Right ventricle myocardium inferior (tissue), 1 donor: ENCODE data around the gene TTC3. TPM values are rescaled to one million over a fixed set of nuclear protein-coding genes. Genes with fewer than 3 reads are reported as not detected.

ENCODE experiments used
- ATAC-seq: fragments of 200-7000 bp; cut with Tn5 transposase; one replicate; pipeline ENCODE4 v1.9.1; 2020; ENCODE audit warnings: mild to moderate bottlenecking, moderate library complexity
- DNase-seq: peaks from one replicate; pipeline ENCODE4 v3.0.0; 2021; ENCODE audit errors: missing footprints
- intact Hi-C: fragments of 100-400 bp; cut with DNase I; formaldehyde crosslinking; loops from one replicate; pipeline ENCODE4 v1.11.0; 2022
- total RNA-seq: library from RNA; stranded (reverse); fragmentation: NEBNext Ultra II Directional; extraction: Animal tissue kit (Norgen Biotek cat#: 25700); gene quantifications from one replicate; pipeline ENCODE4 v1.2.1, GENCODE V29; 2021
- donor health status: DM: no; HTN: yes; CAD: no; lungs with severe emphysema.

Gene TTC3
- total RNA-seq, 1 donor from 2014 or later: 35.8 TPM

DNA sequence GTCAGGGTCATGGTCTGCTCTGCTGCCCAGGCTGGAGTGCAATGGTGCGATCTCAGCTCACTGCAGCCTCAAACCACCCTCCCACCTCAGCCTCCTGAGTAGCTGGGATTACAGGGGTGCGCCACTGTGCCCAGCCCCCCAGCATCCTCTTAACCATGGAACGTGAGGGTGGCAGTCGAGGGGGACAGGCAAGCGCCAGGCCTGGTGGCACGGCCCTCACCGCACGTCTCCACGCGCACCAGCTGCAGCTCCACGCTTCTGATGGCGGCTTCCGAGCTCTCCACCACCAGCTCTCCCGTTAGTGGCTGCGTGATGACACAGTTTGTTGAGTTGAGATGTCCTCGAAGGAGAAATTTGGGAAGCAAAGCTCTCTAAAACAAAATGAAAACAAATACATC lies 154.9 kb downstream of the TTC3 start:
- ATAC-seq (no peak), DNase-seq (no peak)
- intact Hi-C loops: no loop called here

DNA sequence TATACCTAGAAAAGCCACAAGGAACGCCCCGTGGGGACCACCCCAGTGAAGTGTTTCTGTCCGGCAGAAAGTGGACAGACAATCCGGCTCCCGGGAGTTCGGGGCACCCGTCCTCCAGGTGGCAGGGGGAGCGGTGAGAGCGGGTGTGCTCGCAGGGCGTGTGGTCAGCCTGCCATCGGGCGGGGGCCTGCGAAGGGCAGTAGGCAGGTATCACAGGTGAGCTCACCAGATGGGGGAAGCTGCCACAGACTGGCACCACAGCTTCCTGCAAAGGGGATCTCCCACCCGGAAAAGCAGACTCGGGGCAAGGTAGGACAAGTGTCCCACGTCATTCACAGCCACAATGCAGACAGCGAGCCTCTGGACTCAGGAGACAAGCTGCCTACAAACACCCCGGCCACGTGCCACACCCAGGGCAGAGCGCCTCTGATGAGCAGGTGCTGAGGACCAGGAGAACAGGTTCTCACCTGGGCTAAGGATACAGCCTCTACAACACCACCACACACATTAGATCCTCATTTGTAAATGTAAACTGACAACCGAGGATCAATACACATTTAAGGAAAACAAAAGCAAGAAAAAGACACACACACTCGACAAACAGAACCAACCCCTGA lies 157.7 kb downstream of the TTC3 start:
- DNase-seq: no peak
- ATAC-seq: no peak
- intact Hi-C loops: no loop called here

DNA sequence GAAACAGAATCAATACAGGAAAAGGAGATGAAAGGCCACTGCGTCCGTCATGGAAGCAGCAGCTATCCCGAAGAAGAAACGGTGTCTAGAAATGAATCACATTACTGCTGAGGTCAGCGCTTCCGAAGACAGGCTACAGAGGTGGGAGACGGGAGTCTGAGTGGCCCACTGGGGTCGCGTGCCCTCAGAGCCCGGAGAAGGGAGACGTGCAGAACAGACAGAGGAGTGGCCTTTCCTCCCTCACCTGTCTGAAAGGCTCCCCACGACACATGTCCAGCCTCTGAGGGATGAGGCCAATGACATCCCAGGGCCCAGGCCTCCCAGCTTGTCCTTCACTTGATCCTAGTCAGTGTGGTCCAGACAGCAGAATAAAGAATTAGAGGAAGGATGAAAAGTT lies 158.2 kb downstream of the TTC3 start:
- ATAC-seq (no peak), DNase-seq (no peak)
- intact Hi-C loops: no loop called here

DNA sequence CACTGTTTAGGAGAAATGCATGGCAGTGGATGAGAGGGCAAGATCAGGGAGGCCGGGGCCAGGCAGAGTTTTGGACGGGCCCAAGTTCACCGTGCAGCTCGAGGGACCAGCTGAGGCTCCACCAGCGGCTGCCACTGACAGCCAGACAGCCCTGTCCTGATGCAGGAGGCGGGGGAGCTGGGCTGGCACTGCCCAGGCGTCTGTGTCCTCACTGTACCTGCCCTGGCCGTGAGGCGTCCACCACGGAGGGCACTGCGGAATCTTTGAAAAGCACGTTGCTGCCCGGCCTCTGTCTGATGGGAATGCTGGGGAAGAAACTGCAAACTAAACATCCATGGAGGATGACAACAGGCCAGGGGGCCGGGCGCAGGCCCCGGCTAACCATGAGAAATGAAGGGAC lies 158.6 kb downstream of the TTC3 start:
- ATAC-seq (no peak), DNase-seq (no peak)
- intact Hi-C loops: no loop called here

DNA sequence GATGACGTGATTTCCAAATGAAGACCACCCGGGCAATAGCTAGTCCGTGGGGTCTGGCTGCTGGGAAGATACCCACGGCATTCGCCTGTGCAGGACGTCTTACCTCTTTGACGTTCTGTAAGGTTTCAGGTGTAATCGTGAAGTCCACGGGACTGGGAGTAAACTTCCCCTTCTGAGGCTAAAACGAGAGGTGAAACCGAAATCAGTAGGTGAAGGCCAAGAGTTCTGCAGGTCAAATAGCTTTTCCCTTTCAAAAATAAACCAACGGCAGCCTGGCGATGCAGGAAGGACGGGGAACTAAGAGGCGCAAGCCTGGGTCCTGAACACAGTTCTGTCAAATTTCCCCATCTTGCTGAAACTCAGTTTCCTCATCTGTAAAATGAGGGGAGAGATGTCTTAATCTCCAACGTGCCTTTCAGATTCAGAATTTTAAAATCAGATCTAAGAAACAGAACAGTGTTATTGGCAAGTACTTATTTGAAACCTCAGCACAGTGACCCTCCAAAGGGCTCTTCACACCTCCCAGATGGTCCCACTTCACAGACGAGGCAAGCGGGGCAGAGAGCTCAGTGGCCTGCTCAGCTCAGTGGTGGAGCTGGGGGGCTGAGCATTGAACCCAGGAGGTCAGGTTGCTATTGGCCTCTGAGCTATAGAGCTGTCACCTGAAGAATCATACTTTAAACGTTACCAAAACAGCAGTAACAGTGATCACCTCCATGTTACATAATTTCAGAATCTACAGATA lies 159.4 kb downstream of the TTC3 start:
- ATAC-seq (no peak), DNase-seq (no peak)
- intact Hi-C loops: no loop called here

DNA sequence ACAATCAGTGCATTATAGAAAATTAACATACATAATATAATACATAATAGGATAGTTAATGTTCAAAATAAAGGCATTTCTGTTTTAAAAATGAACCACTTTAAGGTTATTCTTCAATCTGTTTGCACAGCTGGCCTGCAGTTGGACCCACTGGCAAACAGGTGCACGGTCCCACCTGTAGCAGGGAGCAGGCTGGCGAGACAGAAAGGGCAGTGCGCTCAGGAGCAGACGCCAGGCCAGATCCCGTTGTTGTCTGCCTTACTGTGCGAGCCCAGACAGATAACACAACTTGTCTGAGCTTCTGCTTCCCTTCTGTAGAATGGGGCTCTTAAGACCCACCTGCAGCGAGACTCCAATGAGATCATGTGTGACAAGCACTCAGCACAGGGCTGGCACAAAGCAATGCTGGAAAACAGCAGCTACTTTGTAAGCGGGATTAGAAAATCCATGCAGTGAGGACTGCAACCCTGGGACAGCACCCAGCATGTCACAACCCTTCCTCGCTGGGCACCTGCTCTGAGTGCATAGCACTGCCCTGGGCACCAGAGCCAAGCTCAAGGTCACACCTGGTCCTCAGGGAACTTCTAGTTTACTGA lies 160.6 kb downstream of the TTC3 start:
- ATAC-seq (no peak), DNase-seq (no peak)
- intact Hi-C loops: no loop called here

DNA sequence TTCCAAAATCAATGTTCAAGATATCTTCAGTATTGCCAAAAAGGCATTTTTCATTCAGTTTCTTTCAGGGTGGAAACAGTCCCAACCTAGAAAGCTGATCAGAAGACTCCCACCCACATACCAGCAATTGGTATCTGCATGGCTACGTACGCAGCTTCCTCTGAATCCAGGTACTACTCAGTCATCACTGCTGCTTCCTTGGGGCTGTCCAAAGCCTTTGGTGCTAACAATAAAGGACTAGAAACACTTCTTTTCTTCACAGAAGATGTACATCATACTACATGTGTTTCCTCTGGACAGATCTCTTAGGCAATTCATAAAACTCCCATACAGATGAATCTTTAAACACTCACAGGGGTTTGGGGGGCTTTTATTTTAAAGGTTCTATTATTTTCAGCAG lies 164.3 kb downstream of the TTC3 start:
- intact Hi-C loops: no loop called here

DNA sequence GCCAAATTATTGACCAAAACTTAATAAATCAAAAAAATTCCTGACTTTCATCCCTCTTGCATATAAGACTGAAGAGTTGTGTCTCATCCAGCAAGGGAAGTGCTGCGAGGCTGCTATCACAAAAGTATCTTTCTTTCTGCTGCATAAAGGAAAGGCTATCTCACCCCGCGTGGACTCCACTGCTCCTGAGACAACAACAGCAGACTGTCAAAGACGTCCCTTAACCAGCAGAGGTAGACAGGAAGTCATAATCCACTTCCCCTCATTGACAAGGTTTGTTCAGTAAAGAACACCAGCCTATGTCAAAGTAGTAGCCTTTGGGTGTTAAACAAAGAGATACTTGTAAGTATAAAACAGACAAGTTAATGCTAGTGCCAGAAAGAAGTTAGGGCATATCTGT lies 164.7 kb downstream of the TTC3 start:
- intact Hi-C loops: no loop called here
- no peak for ATAC-seq
- no peak for DNase-seq

More for the DNA sequence above, 164.3 kb downstream of the TTC3 start:
- DNase-seq: no peak
- no peak for ATAC-seq

DNA sequence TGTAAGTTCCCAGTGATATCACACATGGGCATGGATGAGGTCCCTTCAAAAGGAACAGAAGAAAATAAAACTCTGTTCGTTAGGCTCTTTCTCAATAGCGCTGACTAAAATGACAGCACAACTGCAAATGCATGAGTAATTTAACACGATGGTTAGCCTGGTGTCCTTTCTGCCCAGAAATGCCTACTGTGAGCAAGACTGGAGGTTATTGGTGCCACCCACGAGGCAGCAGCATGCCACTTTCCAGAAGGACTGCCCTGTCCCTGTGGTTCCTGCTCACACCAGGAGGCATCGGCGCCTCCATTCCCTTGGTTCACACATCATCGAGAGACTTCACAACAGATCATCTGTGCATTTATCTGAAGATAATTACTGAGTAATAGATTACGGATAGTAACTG lies 167.9 kb downstream of the TTC3 start:
- no peak for ATAC-seq
- no peak for DNase-seq
- intact Hi-C loops: no loop called here

DNA sequence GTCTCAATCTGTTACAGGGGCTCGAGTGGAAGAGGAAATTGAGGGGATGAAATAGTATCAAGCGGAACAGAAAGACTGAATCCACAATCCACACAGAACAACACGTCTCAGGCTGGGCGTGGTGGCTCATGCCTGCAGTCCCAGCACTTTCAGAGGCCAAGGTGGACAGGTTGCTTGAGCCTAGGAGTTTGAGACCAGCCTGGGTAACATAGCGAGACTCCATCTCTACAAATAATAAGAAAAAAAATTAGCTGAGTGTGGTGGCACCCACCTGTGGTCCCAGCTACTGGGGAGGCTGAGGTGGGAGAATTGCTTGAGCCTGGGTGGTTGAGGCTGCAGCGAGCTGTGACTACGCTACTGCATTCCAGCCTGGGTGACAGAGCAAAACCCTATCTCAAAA lies 168.4 kb downstream of the TTC3 start:
- no peak for ATAC-seq
- intact Hi-C loops: no loop called here
- DNase-seq: peak; percentile 26

DNA sequence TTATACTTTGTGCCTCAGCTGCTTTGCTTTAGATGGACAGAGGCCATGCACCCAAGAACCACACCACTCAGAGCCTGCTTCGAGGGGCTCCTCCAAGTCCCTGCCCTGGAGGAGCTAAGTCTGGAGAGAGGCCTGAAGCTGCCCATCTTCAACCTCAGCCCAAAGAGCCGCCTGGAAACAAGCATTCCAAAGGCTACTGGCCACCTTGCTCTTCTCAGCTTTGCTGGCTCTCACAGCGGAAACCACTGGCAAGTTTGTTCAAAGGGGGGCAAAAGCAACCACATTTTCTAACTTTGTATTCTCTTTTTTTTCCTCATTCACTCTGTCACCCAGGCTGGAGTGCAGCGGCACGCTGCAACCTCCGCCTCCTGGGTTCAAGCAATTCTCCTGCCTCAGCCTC lies 170.9 kb downstream of the TTC3 start:
- DNase-seq: no peak
- intact Hi-C loops: no loop called here
- no peak for ATAC-seq

DNA sequence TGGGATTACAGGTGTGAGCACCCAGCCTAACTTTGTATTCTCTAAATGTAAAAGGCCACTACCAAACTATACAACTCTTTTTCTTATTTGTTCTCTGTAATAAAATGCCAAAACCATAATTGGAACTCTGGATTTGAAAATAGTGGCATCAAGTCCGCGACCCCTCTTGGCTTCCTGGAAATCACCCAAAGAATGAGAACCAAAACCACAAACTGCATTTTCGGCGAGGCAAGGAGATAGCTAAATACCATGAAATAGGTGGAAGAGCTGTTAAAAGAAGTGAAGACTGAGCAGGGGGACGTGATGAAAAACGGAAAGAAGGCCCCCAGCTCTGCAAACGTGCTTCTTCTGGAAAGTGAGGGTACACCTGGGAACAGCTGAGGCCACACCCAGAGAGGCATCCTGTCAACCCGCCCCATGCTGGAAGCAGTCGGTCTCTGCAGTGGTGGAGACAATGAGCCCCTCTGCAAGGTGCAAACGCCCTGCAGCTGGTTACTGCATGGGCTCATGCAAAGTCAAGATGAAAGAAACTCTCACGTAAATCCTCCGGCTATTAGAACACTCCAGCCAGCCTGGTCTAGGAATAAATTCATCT lies 171.5 kb downstream of the TTC3 start:
- DNase-seq (no peak), ATAC-seq (no peak)
- intact Hi-C loops: no loop called here

DNA sequence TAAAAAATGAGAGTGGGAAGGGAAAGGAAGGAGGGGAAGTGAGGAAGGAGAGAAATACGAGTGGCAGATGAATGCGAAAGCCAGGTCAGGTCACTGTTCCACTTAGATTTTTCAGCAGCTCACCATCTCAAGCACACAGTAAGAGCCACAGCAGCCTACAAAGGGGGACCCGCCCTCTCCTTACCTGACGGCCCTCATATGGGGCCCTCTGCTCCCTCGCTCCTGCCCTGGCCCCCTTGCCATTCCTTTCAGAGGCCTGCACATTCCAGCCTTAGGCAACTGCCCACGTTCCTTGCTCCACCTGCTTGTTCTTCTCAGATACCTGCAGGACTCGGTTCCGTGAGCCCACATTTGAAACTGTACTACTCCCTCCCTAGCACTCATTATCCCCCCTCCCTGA lies 172.1 kb downstream of the TTC3 start:
- peak; percentile 16 for ATAC-seq
- intact Hi-C loops: no loop called here
- DNase-seq: no peak

DNA sequence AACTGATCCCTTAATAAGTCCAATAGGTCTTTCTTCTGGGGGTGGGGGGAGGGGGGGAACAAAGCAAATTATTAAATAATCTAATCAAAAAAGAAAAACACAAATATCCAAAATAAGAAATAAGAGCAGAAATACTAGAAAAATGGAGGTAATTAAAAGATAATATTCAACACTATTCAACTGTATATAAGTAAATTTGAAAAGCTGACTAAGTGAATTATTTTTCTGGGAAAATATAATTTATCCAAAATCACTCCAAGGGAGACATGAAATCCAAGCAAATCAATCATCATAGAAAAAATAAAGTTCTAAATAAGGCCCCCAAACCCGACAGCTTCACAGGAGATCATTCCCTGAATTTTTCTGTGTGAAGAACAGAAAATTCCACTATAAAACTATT lies 175.2 kb downstream of the TTC3 start:
- DNase-seq (no peak), ATAC-seq (no peak)
- intact Hi-C loops: no loop called here

DNA sequence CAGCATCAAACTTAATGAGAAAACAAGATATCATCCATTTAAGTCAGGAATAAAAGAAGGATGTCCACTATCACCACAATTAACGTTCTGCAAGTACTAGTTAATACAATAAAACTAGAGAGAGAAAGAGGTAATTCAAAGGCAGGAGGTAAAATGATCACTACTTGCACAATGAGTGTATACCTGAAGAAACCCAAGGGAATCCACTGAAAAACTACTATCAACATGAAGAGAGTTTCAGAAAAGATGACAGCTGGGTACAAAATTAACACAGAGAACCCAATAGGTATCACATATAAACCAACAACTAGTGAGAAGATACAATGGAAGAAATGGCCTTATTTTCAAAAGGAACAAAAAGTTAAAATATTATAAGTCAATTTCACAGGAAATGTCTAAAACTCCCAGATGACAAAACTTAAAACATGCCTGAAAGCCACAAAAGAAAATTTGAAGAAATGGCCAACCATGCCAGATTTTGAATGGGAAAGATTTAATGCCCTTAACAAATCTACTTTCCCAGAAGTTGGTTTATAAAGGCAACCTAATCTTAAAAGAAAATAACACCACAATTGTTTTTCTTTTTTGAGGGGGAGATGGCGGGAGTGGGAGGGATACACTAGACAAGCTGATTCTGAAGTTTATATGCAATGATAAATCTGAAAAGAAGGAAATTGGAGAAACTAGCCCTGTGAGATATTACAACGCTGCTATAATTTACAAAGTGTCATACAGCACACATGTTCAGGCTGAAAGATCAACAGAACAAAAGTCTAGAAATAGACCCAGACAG lies 176.3 kb downstream of the TTC3 start:
- no peak for DNase-seq
- intact Hi-C loops: no loop called here
- no peak for ATAC-seq

DNA sequence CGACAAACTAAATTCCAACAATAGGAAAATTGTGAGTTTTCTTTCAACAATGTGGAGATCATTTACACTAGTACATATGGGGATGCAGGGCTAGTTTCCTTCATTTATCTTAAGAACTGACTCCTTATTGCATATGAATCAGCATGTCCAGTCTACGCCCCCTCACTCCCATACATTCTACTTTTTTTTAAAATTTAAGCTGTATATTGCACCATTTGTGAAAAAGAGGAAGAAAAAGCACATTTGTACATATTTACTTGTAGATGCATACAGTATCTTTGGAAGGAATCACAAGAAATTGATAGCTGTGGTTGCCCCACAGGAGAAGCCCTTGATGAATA lies 178.2 kb downstream of the TTC3 start:
- DNase-seq: no peak
- ATAC-seq: no peak
- intact Hi-C loops: no loop called here
